GM04503 (cell line): ENCODE measurements around the gene CYP27C1.
"Not testable (repeated sequence)": the region's sequence is repeated elsewhere in the genome, so short reads cannot be mapped to it uniquely, and the experiment has no call there.

Experiments
- DNase-seq: peaks from one replicate; pipeline ENCODE4 v3.0.0-alpha.2; 2012; ENCODE audit warnings: low read depth

Gene CYP27C1

DNA sequence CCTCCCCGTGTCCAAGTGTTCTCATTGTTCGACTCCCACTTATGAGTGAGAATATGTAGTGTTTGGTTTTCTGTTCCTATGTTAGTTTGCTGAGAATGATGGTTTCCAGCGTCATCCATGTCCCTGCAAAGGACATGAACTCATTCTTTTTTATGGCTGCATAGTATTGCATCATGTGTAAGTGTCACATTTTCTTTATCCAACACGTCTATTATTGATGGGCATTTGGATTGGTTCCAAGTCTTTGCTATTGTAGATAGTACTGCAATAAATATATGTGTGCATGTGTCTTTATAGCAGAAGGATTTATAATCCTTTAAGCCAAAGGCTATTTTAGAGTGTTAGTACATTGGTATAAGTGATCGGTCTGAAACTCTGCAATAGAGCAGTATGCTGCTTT lies 4.0 kb upstream of the CYP27C1 start:
- not testable (repeated sequence) for DNase-seq

DNA sequence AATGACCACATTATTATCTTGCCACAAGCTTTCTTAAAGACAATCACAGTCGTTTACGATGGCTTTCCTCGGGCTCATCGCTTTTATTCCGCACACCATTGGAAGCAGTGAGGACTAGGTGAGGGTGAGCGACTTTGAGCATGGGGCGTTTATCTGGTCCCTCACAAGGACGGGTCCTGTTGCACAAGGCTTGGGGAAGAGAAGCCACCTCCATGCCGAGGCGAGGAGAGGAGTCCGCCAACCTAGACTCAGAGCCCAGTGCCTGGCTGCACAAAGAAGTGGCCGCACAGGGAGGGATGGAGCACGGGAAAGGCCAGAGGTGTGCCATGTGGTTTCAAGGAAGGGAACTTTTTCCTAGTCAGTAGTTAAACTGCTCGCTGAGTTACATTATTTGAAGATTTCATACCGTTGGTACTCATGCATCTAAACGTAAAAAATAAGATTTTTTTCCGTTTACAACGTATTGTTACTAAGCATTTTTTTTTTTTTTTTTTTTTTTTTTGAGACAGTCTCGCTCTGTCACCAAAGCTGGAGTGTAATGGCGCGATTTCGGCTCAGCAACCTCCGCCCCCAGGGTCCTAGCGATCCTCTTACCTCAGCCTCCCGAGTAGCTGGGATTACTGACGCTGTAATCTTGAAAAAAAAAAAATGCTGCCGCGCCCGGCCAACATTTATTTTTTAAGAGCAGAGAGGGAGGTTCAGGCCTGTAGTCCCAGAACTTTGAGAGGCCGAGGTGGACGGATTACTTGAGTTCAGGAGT lies 849 bp upstream of the CYP27C1 start:
- DNase-seq, result no peak

DNA sequence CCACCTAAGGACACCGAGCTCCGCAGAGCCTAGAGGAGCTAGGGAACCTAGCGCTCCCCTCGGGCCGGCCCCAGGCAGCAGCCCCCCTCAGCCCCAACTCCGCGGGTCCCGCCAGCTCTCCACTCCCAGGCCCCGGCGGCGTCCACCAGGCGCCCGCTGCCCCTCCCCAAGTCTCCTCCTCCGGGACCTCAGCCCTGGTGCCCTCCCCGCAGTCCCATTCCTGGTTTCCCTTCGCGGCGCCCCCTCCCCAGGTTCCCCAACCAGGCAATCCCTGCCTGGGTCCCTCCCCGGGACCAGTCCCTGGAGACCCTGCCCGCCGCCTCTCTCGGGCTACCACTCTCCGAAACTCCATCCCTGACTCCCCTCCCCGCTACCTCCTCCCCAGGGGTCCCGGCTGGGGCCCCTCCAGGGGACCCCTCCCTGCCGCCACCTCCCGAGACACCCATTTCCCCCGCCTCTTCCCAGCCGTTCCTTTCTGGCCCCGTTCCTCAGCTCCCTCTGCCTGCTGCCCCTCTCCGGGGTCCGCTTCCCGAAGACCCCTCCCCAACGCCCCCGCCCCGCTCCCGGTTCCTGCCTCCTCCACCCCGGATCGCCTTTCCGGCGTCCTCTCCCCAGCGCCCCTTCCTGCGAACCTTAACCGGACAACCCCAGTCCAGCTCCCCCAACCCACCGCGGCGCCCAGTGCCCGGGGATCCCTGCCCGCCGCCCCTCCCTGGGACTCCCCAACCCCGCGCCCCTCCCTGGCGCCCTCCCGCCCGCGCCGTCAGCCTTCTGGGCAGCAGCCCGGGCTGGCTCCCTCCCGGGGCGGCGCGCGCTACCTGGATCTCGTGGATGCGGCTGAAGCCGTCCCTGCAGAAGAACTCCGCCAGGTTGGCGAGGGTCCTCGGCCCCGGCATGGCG lies 678 bp downstream of the CYP27C1 start:
- no peak for DNase-seq

DNA sequence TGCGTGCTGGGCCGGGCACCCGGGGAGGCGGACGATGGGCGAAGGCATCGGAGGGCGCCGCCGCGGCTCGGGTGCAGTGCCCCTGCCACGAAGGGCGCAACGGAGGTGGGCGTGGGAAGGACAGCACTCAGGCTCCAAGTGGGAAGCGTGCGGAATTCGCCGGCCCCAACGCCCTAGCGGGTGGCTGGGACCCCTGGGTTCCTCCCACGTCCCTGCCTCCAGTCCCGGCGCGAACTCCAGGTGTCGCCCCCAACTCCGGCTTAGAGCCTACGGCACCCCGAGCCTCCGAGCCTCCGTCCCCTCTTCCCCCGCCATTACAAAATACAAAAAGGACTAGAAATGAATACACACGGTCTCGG lies 1.3 kb downstream of the CYP27C1 start:
- DNase-seq, result no peak

DNA sequence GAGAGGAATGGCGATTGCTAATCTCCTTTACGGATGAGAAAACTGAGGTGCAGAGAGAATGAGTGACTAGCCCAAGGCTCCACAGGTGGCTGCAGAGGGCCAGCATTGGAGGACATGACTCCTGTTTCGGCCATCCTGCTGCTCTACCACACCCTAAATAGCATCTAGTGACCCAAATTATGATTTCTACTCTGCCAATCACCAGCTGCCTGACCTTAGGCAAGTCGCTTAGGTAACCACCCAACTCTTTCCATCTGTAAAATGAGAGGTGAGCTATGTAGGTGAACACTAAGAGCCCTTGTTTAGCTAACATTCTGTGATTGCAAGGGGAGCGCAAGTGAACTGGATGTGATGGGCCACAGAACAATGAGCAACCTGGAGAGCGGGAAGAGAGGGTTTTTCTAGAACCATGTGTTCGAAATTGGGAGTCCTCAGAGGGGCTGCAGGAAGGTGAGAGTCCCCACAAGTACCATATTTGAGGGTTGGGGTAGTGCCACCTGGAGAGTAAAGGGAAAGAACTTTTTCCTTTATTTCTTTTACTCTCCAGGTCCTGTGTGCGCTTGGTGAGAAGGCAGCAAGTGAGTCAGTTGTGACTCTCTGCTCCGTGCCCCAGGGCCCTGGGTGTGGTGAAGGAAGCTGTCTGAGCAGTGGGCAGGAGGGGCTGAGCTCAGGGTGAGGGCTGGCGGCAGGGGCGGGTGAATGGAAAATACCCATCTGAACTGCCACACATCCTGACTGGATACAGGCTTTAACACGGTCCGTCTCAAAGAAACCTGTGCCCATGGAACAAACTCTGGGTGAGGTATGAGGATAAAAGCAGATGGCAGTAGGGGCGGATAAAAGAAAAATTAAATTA lies 2.4 kb downstream of the CYP27C1 start:
- no peak for DNase-seq

DNA sequence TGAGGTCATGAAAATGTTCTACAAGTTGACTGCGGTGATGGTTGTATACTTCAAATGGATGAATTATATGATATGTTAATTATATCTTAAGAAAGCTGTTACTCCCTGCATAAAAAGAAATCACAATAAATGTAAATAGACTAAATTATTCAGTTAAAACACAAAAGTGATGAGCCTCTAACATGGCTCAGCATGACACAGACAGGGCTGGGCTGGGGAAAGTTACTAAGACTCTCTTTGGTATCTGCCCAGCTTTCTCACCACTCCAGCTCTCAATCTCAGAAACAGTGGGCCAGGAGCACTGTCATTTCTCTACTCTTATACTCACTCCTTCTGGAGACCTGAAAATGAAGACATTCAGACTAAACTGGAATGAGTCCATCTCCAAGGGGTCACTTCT lies 3.5 kb downstream of the CYP27C1 start:
- no peak for DNase-seq

DNA sequence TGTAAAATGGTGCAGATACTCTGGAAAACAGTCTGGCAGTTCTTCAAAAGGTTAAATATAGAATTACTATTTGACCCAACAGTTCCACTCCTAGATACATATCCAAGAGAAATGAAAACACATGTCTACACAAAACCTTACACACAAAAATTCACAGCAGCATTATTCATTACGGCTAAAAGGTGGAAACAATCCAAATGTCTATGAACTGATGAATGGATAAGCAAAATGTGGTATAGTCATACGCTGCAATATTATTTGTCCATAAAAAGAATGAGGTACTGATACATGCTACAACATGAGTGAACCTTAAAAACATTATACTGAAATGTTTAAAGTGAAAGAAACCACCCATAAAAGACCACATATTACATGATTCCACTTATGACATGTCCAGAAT lies 4.0 kb downstream of the CYP27C1 start:
- no peak for DNase-seq

DNA sequence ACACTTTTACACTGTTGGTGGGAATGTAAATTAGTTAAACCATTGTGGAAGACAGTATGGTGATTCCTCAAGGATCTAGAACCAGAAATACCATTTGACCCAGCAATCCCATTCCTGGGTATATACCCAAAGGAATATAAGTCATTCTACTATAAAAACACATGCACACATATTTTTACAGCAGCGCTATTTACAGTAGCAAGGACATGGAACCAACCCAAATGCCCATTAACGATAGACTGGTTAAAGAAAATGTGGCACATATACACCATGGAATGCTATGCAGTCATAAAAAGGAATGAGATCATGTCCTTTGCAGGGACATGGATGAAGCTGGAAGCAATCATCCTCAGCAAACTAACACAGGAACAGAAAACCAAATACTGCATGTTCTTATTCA lies 5.9 kb downstream of the CYP27C1 start:
- not testable (repeated sequence) for DNase-seq

DNA sequence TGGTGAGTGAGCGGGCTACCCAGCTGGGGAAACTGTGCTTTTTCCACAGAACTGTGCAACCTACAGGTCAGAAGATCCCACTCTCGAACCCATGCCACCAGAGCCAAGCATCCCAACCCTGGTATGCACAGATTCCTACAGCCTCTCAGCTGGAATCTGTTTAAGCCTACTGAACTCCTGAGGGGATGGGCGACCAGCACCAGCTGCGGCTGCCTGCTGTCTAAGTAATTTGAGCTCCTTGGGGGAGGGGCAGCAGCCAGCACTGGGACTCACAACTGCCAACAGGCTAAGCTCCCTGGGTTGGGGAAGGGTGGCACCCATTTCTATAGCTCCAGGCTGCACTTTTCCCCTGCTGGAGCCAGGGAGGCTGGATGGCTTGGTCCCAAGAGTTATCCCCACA lies 11.8 kb downstream of the CYP27C1 start:
- DNase-seq, result no peak

DNA sequence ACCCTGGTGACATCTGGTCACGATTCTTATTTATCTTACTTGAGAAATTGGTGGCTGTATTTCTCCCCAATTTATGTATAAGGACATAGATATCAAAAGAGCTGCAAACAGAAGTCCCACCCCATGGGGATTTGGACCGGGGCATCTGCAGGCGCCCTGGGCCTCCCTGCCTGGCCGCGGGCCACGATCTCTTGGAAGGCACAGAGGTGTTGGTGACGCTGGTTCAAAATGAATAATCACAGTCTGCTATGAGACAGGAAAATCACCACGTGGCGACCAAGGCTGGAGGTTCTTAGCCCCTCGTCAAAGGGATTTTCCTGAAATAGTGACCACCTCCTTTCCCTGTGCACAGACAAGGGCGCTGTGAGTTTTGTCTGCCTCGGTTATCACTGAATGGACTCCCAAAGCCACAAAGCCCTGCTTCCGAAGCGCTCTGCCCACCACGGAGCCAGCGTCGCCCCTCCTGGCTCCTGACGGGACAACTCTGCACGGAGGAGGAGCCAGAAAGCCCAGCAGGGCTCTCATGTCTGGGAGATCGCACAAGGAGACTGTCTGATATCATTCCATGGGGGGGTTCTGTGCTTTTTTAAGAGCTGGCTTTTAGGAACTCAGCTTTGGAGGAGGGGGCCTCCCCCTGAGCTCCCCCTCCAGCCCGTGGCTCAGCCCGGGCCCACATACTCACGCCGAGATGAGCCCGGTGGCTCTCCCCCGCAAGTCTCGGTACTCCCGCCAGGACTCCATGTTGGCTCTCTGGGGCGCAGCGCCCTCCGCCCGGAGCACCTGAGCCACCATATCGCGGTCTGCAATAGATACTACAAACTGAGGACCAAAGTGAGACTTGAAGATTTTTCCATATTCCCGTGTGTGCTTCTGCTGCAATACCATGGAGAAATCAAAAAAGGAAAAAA lies 14.6 kb downstream of the CYP27C1 start:
- DNase-seq, result no peak

DNA sequence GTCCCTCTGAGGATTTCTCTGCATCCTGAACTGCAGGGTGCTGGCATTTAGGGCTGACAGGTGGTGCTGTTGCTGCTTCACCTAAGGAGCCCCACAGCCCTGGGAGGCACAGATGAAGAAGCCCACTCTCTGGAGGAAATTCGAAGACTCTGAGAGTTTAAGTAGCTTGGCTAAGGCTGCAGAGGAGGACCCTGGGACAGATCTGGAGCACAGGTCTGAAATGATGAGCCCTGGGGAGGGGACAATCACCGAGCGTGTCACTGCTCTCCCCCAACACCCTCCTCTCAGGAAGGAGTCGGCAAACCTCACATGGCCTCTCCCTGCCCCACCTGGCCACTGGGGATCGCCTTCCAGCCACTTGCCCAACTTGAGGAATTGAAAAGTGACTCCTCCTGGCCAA lies 18.6 kb downstream of the CYP27C1 start:
- DNase-seq, result no peak

DNA sequence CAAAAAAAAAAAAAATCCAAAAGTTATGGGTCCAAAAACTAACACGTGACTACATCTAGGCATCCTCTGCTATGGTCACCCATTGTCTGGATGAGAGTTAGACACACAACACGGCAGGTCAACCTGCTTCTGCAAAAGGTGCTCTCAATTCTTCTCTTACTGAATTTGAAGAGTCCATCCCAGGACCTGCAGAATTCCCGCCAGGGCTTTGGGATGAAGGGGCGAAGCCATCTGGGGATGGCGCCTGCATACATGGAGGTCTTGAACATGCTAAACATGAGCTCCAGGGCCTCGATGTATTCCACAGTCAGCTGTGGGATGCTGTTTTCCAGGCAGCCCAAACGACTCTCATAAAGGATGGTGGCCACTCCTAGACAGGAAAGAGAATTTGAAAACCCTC lies 19.1 kb downstream of the CYP27C1 start:
- no peak for DNase-seq

DNA sequence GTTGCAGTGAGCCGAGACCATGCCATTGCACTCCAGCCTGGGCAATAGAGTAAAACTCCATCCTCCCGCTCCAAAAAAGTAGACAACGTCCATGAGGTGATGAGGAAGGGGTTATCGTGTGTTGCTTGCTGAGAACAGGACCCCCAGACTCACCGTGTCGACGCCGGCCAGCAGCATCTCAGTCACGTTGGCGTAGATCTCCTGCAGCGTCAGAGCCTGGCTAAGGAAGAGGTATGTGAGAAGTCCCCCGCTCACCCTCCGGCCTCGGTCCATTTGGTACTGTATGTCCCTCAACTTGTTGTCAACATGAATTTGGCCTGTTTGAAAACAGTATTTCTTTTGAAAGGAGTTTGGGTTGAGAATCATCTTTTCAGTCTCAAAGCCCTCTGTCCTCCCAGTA lies 20.9 kb downstream of the CYP27C1 start:
- no peak for DNase-seq

DNA sequence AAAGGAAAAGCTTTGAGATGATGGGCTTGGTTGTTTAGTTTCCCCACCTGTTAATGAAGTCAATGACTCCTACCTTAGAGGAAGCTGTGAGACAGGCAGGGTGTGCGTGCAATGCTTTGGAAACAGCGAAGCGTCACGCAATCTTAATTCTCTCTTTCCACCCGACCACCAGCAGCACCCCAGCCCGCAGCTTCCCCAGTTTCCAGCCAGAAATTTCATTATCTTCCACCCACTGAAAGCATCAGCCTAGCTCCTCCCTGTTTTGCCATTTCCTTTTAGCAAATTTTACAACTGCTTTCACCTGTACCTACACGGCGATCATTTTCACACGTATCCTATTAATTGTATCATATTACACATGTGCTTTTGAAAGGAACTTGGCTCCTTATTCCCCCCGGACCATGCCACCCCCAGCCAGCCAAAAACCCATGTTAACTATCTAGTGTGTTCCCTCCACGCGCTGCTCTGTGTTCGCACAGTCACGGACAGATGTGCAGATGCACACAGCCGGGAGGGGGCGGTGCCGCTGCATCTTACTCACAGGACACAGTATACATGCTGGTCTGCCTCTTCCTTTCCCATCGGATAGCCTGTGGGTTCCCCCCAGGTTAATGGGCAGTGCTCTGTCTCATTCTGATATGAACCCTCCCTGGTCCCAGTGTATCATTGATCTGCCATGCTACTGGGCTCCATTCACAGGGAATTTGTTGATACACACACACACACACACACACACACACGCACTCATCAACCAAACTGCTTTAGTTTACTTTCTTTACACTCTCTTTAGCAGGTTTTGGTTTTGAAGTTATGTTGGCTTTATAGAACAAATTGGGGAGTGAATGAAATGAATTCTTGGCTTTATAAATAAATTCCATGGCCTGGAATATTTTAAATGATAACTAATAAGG lies 22.4 kb downstream of the CYP27C1 start:
- no peak for DNase-seq

DNA sequence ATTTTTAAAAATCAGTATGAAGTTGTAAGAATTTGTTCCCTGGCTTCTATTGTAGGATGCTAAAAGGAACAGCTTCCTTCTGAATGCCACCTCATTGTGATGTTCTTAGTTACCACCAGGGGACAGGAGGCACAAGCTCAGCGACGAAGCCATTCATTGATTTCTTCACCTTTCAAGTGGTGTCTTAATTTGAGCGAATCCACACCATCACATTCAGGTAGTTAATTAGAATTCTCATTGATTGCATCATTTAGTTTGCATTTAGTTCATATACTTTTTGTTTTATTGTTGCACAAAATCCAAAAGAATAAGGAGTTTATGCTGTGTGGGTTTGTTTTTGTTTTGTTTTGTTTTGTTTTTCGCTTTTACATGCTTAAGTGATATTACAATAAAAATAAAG lies 23.1 kb downstream of the CYP27C1 start:
- DNase-seq, result no peak

DNA sequence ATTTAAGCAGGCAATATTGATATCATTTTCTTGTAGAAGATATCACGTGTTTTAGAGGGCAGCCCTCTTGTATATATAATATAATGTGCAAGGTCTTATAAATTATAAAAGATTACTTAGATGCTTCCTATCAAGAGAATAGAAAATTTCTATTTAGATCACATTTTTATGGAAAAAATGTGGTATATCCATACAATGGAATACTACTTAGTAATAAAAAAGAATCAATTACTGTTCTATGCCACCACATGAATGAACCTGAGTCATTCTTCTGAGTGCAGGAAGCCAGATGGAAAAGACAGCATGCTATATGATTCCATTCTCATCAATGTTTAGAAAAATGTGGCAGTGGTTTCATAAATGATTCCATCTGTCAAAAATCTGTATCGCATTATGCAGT lies 23.6 kb downstream of the CYP27C1 start:
- DNase-seq, result no peak

DNA sequence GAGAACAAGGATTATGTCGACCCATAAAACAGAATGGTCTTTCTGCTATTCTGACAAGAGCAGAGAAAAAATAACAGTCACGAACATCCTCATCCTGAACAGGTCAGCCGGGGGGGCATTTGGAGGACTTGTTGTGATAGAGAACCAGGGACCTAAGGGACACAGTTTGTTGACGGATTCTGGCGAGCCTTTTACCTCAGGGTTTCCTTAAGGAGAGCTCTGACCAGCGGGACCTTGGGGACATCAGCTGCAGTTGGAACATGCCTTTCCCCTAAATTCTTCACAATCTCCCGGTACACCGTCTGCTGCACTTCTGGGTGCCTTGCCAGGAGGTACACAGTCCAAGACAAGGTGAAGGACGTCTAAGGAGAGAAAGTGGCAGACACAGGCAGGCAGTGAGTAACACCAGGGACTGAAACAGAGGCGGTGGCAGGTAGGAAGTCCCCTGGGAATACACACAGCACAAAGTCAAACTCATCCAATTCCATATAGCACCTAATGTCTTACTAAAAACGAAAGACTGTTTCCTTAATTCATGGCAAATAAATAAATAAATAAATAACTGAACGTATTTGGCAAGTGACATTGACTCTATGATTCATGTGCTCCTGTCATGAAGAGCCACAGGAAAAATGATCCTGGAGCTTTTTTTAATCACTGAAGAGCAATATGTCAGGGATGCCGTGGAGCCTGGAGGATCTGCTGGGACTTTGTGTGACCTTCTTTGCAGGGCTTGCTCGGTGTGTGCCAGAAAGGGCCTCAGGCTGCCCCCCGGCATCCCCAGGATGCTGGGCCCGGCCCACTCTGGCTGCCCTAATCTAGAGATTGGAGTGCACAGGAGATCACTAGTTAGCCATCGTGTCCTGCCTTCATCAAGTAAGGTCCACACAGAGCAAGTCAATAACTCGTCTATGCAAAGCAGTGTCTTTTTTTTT lies 24.7 kb downstream of the CYP27C1 start:
- no peak for DNase-seq

DNA sequence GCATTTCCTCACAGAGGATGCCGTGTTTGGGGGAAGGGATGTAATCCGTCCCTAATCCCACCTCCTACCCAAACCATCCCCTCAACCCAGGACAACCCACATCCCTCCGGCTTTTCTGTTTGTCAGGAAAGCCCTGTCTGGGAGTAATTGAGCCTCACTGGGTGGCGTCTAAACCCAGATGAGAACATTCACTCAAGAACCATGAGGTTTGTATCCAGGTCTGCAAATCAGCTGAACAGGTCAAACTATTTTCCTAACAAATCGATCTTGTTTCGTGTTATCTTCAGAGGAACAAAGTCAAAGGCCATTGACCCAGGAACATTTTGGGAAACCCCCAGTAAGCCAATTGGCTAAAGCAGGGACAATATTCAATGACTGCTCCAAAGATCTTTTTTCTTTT lies 25.7 kb downstream of the CYP27C1 start:
- DNase-seq, result no peak

DNA sequence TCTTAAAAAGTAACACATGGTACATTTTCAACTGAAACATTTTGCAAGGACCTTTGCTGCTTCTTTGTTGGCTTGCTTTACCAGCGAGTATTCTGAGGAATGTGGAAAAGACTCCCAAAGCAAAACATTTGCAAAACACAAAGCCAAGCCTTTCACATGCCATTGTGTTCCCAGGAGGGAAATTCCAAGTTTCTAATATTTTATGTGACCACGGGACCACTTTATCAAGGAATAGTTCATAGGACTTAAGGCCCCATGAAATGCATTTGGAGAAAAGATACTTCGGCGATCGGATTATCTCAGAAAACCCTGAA lies 26.2 kb downstream of the CYP27C1 start:
- DNase-seq, result peak; percentile 89
